NCI-H1694 (cell line): Measurements from ENCODE around the gene SLIRP.
A peak's percentile ranks its signal among the peaks of the same experiment; 100 is the strongest.
"Not testable (repeated sequence)": the region's sequence is repeated elsewhere in the genome, so short reads cannot be mapped to it uniquely, and the experiment has no call there.

Source experiments
- DNase-seq: peaks from one replicate; lab custom pipeline; 2025; lab: John Stamatoyannopoulos, UW

SLIRP gene

GRCh38 chr14:77746064-77746702, 38.3 kb downstream of the SLIRP start:
- DNase-seq: no peak

- not testable (repeated sequence) for DNase-seq
These were observed 39.5 kb downstream of the SLIRP start for GRCh38 chr14:77747425-77747824.

- no peak for DNase-seq
These were observed 44.4 kb downstream of the SLIRP start for GRCh38 chr14:77752266-77752665.

GRCh38 chr14:77752799-77753516, 45.1 kb downstream of the SLIRP start:
- no peak for DNase-seq

- DNase-seq: peak; percentile 99
These were observed 52.7 kb downstream of the SLIRP start, which contains the start of gene SNW1 for GRCh38 chr14:77760381-77761204. Gene SNW1 (minus strand): TSS chr14:77761156. CDS start chr14:77761127, 29 bp downstream.

- peak; percentile 29 for DNase-seq
These were observed 53.5 kb downstream of the SLIRP start for GRCh38 chr14:77761205-77761931.

- DNase-seq: no peak
These were observed 55.4 kb downstream of the SLIRP start for GRCh38 chr14:77763316-77763715.

GRCh38 chr14:77763978-77764377, 56.1 kb downstream of the SLIRP start:
- DNase-seq: no peak
